Measurements from ENCODE around the gene MYO15B. TPM values are rescaled to one million over a fixed set of nuclear protein-coding genes. Genes with fewer than 3 reads are reported as not detected.

MYO15B gene
- total and polyA plus RNA-seq, 2 of the 13 experiments (the other 11 are each of a cell fraction or from before 2014, with no cell fraction given), result 2.8 to 8.1 TPM

- no peak for TF ChIP-seq PREB (CRISPR knock-in tag; IDR thresholded peaks at IDR 0.05)
- TF ChIP-seq ZUFSP (CRISPR knock-in tag; IDR thresholded peaks at IDR 0.05; ENCODE audit: borderline replicate concordance), result no peak
- TF ChIP-seq, protein P1, sequence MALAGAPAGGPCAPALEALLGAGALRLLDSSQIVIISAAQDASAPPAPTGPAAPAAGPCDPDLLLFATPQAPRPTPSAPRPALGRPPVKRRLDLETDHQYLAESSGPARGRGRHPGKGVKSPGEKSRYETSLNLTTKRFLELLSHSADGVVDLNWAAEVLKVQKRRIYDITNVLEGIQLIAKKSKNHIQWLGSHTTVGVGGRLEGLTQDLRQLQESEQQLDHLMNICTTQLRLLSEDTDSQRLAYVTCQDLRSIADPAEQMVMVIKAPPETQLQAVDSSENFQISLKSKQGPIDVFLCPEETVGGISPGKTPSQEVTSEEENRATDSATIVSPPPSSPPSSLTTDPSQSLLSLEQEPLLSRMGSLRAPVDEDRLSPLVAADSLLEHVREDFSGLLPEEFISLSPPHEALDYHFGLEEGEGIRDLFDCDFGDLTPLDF (CRISPR knock-in tag; IDR thresholded peaks at IDR 0.05), result no peak
- TF ChIP-seq, protein P2, sequence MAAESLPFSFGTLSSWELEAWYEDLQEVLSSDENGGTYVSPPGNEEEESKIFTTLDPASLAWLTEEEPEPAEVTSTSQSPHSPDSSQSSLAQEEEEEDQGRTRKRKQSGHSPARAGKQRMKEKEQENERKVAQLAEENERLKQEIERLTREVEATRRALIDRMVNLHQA (CRISPR knock-in tag; IDR thresholded peaks at IDR 0.05), result no peak
- TF ChIP-seq ZNF232 (CRISPR knock-in tag; IDR thresholded peaks at IDR 0.05; ENCODE audit: borderline replicate concordance), result peak; percentile 73; the same call in 1 of the 2 replicates
- no peak for TF ChIP-seq FOXK2 (IDR thresholded peaks at IDR 0.05)
- TF ChIP-seq PHF21A (CRISPR knock-in tag; IDR thresholded peaks at IDR 0.05), result peak; percentile 91
- 0 out of 2 replicates have a peak, but pooled peaks have one; percentile 58 for TF ChIP-seq TP53 (CRISPR knock-in tag; conservative IDR thresholded peaks at IDR 0.05)
- no peak for TF ChIP-seq ZSCAN12 (CRISPR knock-in tag; IDR thresholded peaks at IDR 0.05)
- TF ChIP-seq RFX1 (IDR thresholded peaks at IDR 0.05), result peak; percentile 87
- TF ChIP-seq, protein P3, sequence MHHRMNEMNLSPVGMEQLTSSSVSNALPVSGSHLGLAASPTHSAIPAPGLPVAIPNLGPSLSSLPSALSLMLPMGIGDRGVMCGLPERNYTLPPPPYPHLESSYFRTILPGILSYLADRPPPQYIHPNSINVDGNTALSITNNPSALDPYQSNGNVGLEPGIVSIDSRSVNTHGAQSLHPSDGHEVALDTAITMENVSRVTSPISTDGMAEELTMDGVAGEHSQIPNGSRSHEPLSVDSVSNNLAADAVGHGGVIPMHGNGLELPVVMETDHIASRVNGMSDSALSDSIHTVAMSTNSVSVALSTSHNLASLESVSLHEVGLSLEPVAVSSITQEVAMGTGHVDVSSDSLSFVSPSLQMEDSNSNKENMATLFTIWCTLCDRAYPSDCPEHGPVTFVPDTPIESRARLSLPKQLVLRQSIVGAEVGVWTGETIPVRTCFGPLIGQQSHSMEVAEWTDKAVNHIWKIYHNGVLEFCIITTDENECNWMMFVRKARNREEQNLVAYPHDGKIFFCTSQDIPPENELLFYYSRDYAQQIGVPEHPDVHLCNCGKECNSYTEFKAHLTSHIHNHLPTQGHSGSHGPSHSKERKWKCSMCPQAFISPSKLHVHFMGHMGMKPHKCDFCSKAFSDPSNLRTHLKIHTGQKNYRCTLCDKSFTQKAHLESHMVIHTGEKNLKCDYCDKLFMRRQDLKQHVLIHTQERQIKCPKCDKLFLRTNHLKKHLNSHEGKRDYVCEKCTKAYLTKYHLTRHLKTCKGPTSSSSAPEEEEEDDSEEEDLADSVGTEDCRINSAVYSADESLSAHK (CRISPR knock-in tag; IDR thresholded peaks at IDR 0.05; ENCODE audit: borderline replicate concordance), result no peak
- TF ChIP-seq DNMT3B (CRISPR knock-in tag; conservative IDR thresholded peaks at IDR 0.05), result no peak
- peak; percentile 53; the same call in 1 of the 2 replicates for TF ChIP-seq RFX5 (IDR thresholded peaks at IDR 0.05; ENCODE audit: low read depth, low read length)
- TF ChIP-seq, protein P4, sequence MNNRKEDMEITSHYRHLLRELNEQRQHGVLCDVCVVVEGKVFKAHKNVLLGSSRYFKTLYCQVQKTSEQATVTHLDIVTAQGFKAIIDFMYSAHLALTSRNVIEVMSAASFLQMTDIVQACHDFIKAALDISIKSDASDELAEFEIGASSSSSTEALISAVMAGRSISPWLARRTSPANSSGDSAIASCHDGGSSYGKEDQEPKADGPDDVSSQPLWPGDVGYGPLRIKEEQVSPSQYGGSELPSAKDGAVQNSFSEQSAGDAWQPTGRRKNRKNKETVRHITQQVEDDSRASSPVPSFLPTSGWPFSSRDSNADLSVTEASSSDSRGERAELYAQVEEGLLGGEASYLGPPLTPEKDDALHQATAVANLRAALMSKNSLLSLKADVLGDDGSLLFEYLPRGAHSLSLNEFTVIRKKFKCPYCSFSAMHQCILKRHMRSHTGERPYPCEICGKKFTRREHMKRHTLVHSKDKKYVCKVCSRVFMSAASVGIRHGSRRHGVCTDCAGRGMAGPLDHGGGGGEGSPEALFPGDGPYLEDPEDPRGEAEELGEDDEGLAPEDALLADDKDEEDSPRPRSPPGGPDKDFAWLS (CRISPR knock-in tag; IDR thresholded peaks at IDR 0.05; ENCODE audit: borderline replicate concordance), result no peak
- no peak for TF ChIP-seq ISL2 (CRISPR knock-in tag; IDR thresholded peaks at IDR 0.05)
- TF ChIP-seq ZKSCAN8 (CRISPR knock-in tag; IDR thresholded peaks at IDR 0.05; ENCODE audit: borderline replicate concordance), result peak; percentile 68; the same call in 1 of the 2 replicates
- peak; percentile 72 for TF ChIP-seq RBFOX2 (IDR thresholded peaks at IDR 0.05; ENCODE audit: low read depth, low read length)
- TF ChIP-seq, protein P5, sequence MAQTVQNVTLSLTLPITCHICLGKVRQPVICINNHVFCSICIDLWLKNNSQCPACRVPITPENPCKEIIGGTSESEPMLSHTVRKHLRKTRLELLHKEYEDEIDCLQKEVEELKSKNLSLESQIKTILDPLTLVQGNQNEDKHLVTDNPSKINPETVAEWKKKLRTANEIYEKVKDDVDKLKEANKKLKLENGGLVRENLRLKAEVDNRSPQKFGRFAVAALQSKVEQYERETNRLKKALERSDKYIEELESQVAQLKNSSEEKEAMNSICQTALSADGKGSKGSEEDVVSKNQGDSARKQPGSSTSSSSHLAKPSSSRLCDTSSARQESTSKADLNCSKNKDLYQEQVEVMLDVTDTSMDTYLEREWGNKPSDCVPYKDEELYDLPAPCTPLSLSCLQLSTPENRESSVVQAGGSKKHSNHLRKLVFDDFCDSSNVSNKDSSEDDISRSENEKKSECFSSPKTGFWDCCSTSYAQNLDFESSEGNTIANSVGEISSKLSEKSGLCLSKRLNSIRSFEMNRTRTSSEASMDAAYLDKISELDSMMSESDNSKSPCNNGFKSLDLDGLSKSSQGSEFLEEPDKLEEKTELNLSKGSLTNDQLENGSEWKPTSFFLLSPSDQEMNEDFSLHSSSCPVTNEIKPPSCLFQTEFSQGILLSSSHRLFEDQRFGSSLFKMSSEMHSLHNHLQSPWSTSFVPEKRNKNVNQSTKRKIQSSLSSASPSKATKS (CRISPR knock-in tag; IDR thresholded peaks at IDR 0.05), result 0 out of 2 replicates have a peak, but pooled peaks have one; percentile 39
These were observed 58.5 kb downstream of the MYO15B start (continued) for GRCh38 chr17:75645889-75646637.

Measured in HepG2 (cell line).